H1 (cell line): ENCODE measurements around the gene BCKDHB. TPM values are rescaled to one million over a fixed set of nuclear protein-coding genes. Genes with fewer than 3 reads are reported as not detected.

Experiments used
- EP300 ChIP-seq, 2 experiments: IDR thresholded peaks; 1 replicate in 1 of 2; 2 replicates in 1 of 2; pipeline ENCODE4 v1.6.1; 2011 to 2012; ENCODE audit warnings: low read depth in 2 of 2, low read length in 2 of 2, mild to moderate bottlenecking in 2 of 2, borderline replicate concordance in 1 of 2, inconsistent platforms in 1 of 2, moderate library complexity in 1 of 2
- GTF2F1 ChIP-seq: IDR thresholded peaks from 2 replicates; pipeline ENCODE4 v1.6.1; 2012; ENCODE audit warnings: low read depth, low read length, improper control_type of control experiment, borderline replicate concordance
- TAF7 ChIP-seq: optimal IDR thresholded peaks from 2 replicates; pipeline ENCODE3; 2011; ENCODE audit warnings: low read depth, mild to moderate bottlenecking, inconsistent platforms, low read length, moderate library complexity, borderline replicate concordance
- polyA plus RNA-seq, 7 experiments: library from polyadenylated mRNA; depleted of rRNA in 3 of 7; stranded (reverse) in 5 of 7; unstranded in 2 of 7; fragments of >200 nt in 5 of 7; fragments of 200-250 nt in 2 of 7; gene quantifications; 1 replicate in 5 of 7; 2 replicates in 1 of 7; 4 replicates in 1 of 7; pipeline versions ENCODE4 v1.2.1 to v1.2.3, GENCODE V29; 2011 to 2013; ENCODE audit warnings: missing spikeins in 2 of 7, mixed read lengths in 2 of 7
- total RNA-seq: library from RNA; stranded (reverse); fragmentation: NEBNext Ultra II Directional; extraction: Animal tissue kit (Norgen Biotek cat#: 25700); gene quantifications from 2 replicates; pipeline ENCODE4 v1.2.1, GENCODE V29; 2021
- TF ChIP-seq, protein P1 (sequence below): IDR thresholded peaks from 2 replicates; pipeline ENCODE4 v1.6.1; 2011; ENCODE audit warnings: low read depth, mild to moderate bottlenecking, low read length; ENCODE audit not compliant: insufficient read depth

The BCKDHB gene
- total and polyA plus RNA-seq, 2 of the 8 experiments (the other 6 are each of a cell fraction or from before 2014, with no cell fraction given) = 22.1 to 30.8 TPM

DNA sequence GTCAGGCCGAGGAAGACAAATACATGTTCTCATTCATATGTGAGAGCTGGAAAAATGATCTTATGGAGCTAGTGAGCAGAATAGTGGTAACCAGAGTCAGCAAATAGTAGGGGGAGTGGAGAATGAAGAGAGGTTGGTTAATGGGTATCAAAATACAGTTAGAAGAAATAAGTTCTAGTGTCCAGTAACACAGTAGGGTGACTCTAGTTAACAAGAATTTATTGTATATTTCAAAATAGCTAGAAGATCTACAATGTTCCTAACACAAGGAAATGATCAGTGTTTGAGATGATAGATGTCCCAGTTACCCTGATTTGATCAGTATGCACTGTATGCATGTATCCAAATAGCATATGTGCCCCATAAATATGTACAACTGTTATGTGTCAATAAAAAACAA, 128.4 kb downstream of the BCKDHB start (continued):
- TF ChIP-seq, protein P1, sequence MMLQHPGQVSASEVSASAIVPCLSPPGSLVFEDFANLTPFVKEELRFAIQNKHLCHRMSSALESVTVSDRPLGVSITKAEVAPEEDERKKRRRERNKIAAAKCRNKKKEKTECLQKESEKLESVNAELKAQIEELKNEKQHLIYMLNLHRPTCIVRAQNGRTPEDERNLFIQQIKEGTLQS = no peak
- TF ChIP-seq GTF2F1 (no peak), TAF7 (no peak), EP300 (IDR thresholded peaks at IDR 0.05; ENCODE audit: borderline replicate concordance in 1 of 2, low read depth in 2 of 2, low read length in 2 of 2) (no peak)
- TF ChIP-seq, all 59 proteins: peak for 0
